HEK293T (cell line): ENCODE results near the gene TRPV4.

Experiments used
- CTCF ChIA-PET: fragments of 350-600 bp; formaldehyde crosslinking; extraction: SDS; loops from one replicate; lab custom pipeline; 2021; ENCODE audit warnings: antibody characterized with exemption, inconsistent platforms; lab: Yijun Ruan, JAX
- POLR2A ChIA-PET: fragments of 350-600 bp; formaldehyde crosslinking; extraction: SDS; loops from one replicate; lab custom pipeline; 2020; ENCODE audit warnings: antibody characterized with exemption, inconsistent platforms; lab: Yijun Ruan, JAX
- DNase-seq: peaks from one replicate; pipeline ENCODE4 v3.0.0; 2012; ENCODE audit warnings: mixed read lengths; ENCODE audit errors: extremely low spot score
- ARNT ChIP-seq: fragments of 450-650 bp; IDR thresholded peaks from 2 replicates; pipeline ENCODE4 v1.6.1; 2017; ENCODE audit warnings: mild to moderate bottlenecking
- BHLHE40 ChIP-seq: fragments of 450-650 bp; IDR thresholded peaks from 2 replicates; pipeline ENCODE4 v1.6.1; 2016; ENCODE audit warnings: mild to moderate bottlenecking, moderate library complexity, borderline replicate concordance
- CTBP1 ChIP-seq: fragments of 450-650 bp; IDR thresholded peaks from 2 replicates; pipeline ENCODE4 v1.6.1; 2016; ENCODE audit warnings: borderline replicate concordance
- ELF4 ChIP-seq: fragments of 450-650 bp; IDR thresholded peaks from 2 replicates; pipeline ENCODE4 v1.6.1; 2017; ENCODE audit warnings: antibody characterized with exemption
- FOXA1 ChIP-seq: fragments of 450-650 bp; IDR thresholded peaks from 2 replicates; pipeline ENCODE4 v1.6.1; 2016; ENCODE audit warnings: mild to moderate bottlenecking
- FOXK2 ChIP-seq: fragments of 450-650 bp; IDR thresholded peaks from 2 replicates; pipeline ENCODE4 v1.6.1; 2016; ENCODE audit warnings: mild to moderate bottlenecking
- FOXM1 ChIP-seq: fragments of 450-650 bp; IDR thresholded peaks from 2 replicates; pipeline ENCODE4 v1.6.1; 2017; ENCODE audit warnings: mild to moderate bottlenecking, borderline replicate concordance
- HDGF ChIP-seq: fragments of 450-650 bp; IDR thresholded peaks from 2 replicates; pipeline ENCODE4 v1.6.1; 2017; ENCODE audit warnings: antibody characterized with exemption, borderline replicate concordance
- L3MBTL2 ChIP-seq: fragments of 450-650 bp; conservative IDR thresholded peaks from 2 replicates; pipeline ENCODE4 v1.6.1; 2016; ENCODE audit warnings: mild to moderate bottlenecking
- LEF1 ChIP-seq: fragments of 450-650 bp; IDR thresholded peaks from 2 replicates; pipeline ENCODE4 v1.6.1; 2017; ENCODE audit warnings: mild to moderate bottlenecking, borderline replicate concordance
- NFRKB ChIP-seq: fragments of 450-650 bp; IDR thresholded peaks from 2 replicates; pipeline ENCODE4 v1.6.1; 2016; ENCODE audit warnings: mild to moderate bottlenecking, moderate library complexity
- SP1 ChIP-seq: fragments of 450-650 bp; IDR thresholded peaks from 2 replicates; pipeline ENCODE4 v1.6.1; 2017
- SUZ12 ChIP-seq: fragments of 450-650 bp; IDR thresholded peaks from 2 replicates; pipeline ENCODE4 v1.6.1; 2016; ENCODE audit warnings: mild to moderate bottlenecking
- TARDBP ChIP-seq: fragments of 450-650 bp; IDR thresholded peaks from 2 replicates; pipeline ENCODE4 v1.6.1; 2016
- TF ChIP-seq, protein P1 (sequence below): fragments of 450-650 bp; IDR thresholded peaks from 2 replicates; pipeline ENCODE4 v1.6.1; 2016

Gene TRPV4

DNA sequence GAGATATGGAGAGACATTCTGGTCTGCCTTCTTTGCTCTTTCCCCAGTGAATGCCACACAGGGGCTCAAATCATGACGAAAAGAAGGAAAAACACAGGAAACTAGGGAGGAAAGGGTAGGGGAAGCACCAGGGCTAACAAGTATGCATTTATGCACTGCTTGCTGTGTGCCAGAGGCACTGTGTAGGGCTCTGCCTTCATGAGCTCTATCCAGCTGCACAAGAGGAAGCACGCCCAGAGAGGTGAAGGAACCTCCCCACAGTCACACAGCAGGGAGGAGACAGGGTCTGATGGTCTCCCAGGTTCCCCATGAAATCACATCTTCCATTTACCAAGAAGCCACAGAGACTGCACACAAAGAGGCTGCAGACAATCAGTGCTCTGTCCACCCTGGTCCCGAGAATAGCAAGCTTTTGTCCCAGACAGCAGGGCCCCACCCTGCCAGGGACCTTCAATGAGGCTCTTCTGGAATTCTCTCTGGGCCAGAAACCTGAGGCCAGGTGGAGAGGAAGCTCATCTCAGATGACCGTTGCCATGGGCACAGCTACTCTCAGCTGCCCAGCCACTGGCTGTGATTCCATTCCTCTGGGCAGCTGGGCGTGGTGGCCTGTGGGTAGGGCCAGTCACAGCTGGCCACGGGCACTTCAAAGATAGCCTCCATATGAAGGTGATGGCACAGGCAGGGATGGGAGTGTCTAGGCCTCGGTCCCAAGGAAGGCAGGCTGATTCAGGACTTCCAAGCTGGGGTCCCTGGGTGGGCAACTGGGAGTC is 7.3 kb upstream of the TRPV4 start:
- ChIA-PET CTCF (interaction anchor here (0.6 to 1.5 kb wide), 3 partner anchors 8 to 35 kb away, joined by 4 to 6 read pairs (median 6); no protein-coding TSS in a partner anchor), POLR2A (no interaction called here)
- no peak for DNase-seq
- TF ChIP-seq ELF4 (no peak), ARNT (no peak), HDGF (no peak), CTBP1 (no peak), NFRKB (no peak), FOXK2 (no peak), FOXA1 (no peak), L3MBTL2 (no peak)

DNA sequence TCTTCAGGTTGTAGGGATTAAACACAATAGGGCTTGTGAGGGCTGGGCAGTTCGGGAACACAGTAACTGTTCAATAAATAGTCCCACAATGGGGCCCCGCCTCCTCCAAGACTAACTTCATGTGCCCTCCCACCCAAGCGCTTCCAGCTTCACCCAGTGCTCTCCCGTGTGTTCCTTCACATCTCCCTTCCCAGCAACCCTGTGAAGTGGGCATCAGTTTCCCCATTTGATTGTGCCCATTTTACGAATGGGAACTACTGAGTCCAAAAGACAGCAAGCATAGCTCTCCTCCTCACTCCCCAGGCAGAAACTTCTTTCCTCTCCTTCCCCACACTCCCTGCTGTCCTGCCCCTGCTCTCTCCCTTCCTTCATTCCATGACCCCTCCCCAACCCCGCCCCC is 6.2 kb upstream of the TRPV4 start:
- CTCF ChIA-PET: no interaction called here
- TF ChIP-seq, protein P1, sequence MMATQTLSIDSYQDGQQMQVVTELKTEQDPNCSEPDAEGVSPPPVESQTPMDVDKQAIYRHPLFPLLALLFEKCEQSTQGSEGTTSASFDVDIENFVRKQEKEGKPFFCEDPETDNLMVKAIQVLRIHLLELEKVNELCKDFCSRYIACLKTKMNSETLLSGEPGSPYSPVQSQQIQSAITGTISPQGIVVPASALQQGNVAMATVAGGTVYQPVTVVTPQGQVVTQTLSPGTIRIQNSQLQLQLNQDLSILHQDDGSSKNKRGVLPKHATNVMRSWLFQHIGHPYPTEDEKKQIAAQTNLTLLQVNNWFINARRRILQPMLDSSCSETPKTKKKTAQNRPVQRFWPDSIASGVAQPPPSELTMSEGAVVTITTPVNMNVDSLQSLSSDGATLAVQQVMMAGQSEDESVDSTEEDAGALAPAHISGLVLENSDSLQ: no peak
- TF ChIP-seq FOXA1: no peak
- TF ChIP-seq FOXK2: no peak
- TF ChIP-seq TARDBP: no peak
- TF ChIP-seq ELF4: no peak
- TF ChIP-seq CTBP1: no peak
- POLR2A ChIA-PET: no interaction called here
- no peak for DNase-seq

DNA sequence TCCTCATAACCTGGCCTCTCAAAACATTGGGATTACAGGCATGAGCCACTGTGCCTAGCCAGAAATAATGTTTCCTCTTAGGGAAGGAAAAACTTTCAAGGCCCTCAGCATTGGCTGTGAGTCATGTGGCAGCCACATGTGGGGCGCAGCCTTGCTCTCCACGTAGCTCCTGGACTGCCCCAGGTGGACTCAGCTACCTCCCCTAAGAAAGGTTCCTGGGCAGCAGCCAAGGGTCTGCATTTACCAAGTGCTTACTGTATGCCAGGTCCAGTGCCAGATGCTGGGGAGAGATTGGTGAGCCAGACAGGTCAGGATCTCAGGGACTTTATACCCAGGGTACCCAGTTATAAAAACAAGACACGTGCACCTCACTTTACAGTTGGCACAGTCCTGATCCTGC is 3.7 kb upstream of the TRPV4 start:
- ChIA-PET CTCF (interaction anchor here (0.7 kb wide), 1 partner anchor 48 kb away, joined by 3 read pairs; no protein-coding TSS in a partner anchor), POLR2A (no interaction called here)
- no peak for DNase-seq
- no peak for TF ChIP-seq CTBP1
- TF ChIP-seq NFRKB: no peak
- TF ChIP-seq SUZ12: no peak
- TF ChIP-seq, protein P1: no peak
- TF ChIP-seq FOXM1: no peak
- TF ChIP-seq LEF1: no peak
- no peak for TF ChIP-seq ELF4
- TF ChIP-seq TARDBP: no peak
- TF ChIP-seq HDGF: no peak
- no peak for TF ChIP-seq FOXK2
- no peak for TF ChIP-seq SP1
- TF ChIP-seq FOXA1: no peak
- TF ChIP-seq BHLHE40: no peak
- no peak for TF ChIP-seq ARNT
- TF ChIP-seq L3MBTL2: no peak

DNA sequence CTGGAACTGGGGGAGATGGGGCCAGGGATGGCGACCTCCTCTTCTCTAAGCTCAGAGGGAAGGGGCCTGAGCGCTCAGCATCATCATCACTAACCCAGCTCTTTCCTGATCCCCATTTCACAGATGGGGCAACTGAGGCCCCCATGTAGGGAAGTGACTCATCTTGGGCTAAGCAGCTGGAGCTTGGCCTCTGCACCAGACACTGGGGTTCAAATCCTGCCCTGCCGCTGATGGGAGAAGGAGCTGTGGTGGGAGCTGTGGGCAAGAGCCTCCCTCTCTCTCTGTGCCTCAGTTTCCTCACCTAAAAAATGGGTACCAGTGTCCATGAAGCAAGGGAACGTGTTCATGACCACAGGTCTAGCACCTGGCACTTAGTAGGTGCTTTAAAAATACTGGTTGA is 2.6 kb upstream of the TRPV4 start:
- POLR2A ChIA-PET: no interaction called here
- CTCF ChIA-PET: interaction anchor here (0.6 to 1.5 kb wide), 2 partner anchors 9 to 14 kb away, joined by 4 to 5 read pairs; no protein-coding TSS in a partner anchor
- TF ChIP-seq LEF1: no peak
- DNase-seq: no peak

DNA sequence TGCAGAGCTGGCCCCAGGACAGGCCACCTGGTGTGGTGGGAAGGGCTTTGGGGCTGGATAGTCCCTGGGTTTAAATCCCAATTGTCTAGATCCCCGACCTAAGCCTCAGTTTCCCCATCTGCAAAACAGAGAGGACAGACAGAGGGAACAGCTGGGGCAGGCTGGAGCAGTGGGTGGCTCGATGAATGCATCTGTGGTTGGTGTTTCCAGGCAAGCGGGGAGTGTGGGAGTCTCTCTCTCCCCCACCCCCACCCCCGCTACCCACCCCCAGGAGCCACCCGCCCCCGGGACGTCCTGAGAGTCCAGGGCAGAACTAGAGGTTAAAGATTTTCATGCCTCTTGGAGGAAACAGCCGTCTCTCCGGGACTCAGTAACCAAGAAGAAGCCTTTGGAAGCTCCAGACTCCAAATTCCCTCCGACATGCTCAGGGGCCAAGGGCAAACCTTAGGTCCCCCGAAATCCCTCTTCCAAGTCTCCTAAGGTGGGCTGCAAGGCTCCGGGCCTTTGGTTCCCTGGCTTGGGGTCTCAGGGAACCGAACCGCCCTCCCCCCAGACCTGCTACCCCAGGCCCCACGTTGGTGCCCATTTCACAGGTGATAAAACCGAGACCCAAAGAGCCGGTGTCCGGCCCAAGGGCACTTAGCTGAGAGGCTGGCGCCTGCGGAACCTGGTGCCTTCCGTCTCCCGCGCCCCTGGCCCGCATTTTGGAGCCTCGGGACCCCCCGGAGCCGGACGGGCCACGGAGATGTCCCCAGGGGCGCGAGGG is 474 bp downstream of the TRPV4 start:
- ChIA-PET POLR2A (no interaction called here), CTCF (interaction anchor here (1.6 kb wide), 1 partner anchor 27 kb away, joined by 5 read pairs; no protein-coding TSS in a partner anchor)
- DNase-seq: no peak
- TF ChIP-seq LEF1 (no peak), HDGF (no peak), SUZ12 (no peak), ARNT (no peak), FOXK2 (no peak), CTBP1 (no peak), TARDBP (no peak), ELF4 (no peak), FOXM1 (no peak), SP1 (no peak), BHLHE40 (no peak), FOXA1 (no peak)

DNA sequence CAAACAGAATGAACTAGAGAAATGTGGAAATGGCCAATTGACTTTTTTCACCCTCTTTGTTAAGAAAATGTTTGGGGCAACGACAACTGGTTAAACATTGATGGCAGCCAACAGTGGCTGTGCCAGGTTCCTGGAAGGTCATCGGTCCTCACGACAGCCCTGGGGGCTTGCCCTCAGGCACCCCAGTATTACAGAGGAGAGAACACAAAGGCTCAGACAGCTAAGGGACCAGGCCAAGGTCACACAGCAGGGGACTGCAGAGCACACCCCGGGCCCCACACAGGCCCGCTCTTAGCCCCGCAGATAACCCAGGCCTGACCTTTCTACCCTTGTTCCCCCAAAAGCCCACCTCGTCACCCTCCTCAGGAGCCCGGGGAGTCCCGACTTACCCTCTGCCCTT is 1.3 kb downstream of the TRPV4 start:
- TF ChIP-seq ELF4 (no peak), SUZ12 (no peak), FOXK2 (no peak), HDGF (no peak), ARNT (no peak), CTBP1 (no peak), FOXA1 (no peak), TARDBP (no peak)
- TF ChIP-seq, protein P1: no peak
- ChIA-PET POLR2A (no interaction called here), CTCF (interaction anchor here (2.5 kb wide), 1 partner anchor 13 kb away, joined by 7 read pairs; no protein-coding TSS in a partner anchor)
- no peak for DNase-seq
